HT-29 (cell line): ENCODE results near the gene ENO1. TPM values are rescaled to one million over a fixed set of nuclear protein-coding genes. Genes with fewer than 3 reads are reported as not detected.

Experiments used
- DNase-seq: peaks from one replicate; pipeline ENCODE4 v3.0.0-alpha.2; 2015; ENCODE audit warnings: low spot score
- small RNA-seq: library from RNA; depleted of rRNA; stranded (forward); fragments of <200 nt; gene quantifications from one replicate; pipeline ENCODE3, GENCODE V24; 2014
- total RNA-seq: library from RNA; depleted of rRNA; stranded (reverse); fragments of >200 nt; shearing (Covaris generic); gene quantifications from 2 replicates; pipeline ENCODE4 v1.2.3, GENCODE V29; 2014; rRNA removed

The ENO1 gene
- total RNA-seq, 1 experiment from 2014 or later: 2,011 TPM

- no peak for DNase-seq
Measured at GRCh38 chr1:8813016-8813763, 65.3 kb downstream of the ENO1 start.

GRCh38 chr1:8812081-8812480 lies 66.4 kb downstream of the ENO1 start:
- no peak for DNase-seq

Small RNA genes lying within 50 kb of the gene (small RNA-seq; reads per million reads assigned to genes)
- gene AL139415.2: not detected
- gene MIR6728: not detected
- not detected for gene RNU6-304P

Other genes starting within 250 kb of the ENO1 start
- 35.5 and 37.1 TPM in 2 replicates for gene RERE, start 61.0 kb downstream of the ENO1 start, total RNA-seq
- gene CA6, start 67.2 kb upstream of the ENO1 start, total RNA-seq: not detected in 2 replicates
- not detected in 2 replicates for gene SLC2A7, start 147.7 kb upstream of the ENO1 start, total RNA-seq
- gene SLC2A5, start 190.9 kb upstream of the ENO1 start, total RNA-seq: not detected in 2 replicates